ACC112 (cell line): ENCODE results near the gene KCNK16.

Experiments
- H2AFZ ChIP-seq: fragments of 200-600 bp; sonication (generic); one replicate; pipeline ENCODE4 v1.6.0; 2017; ENCODE audit warnings: antibody characterized with exemption, low read length; ENCODE audit not compliant: unreplicated experiment
- H3K27ac ChIP-seq: fragments of 200-600 bp; sonication (generic); 2 replicates; pipeline ENCODE4 v1.5.1; 2014; ENCODE audit warnings: low read depth, mild to moderate bottlenecking, antibody characterized with exemption, low read length, moderate library complexity
- H3K27me3 ChIP-seq: fragments of 200-600 bp; sonication (generic); 2 replicates; pipeline ENCODE4 v1.6.1; 2014; ENCODE audit warnings: mild to moderate bottlenecking, antibody characterized with exemption, low read length, moderate library complexity, mixed read lengths; ENCODE audit not compliant: insufficient read depth
- H3K36me3 ChIP-seq: fragments of 200-600 bp; sonication (generic); 2 replicates; pipeline ENCODE4 v1.6.1; 2016; ENCODE audit warnings: mild to moderate bottlenecking, antibody characterized with exemption, low read length, moderate library complexity, mixed read lengths; ENCODE audit not compliant: insufficient read depth
- H3K4me1 ChIP-seq: fragments of 200-600 bp; sonication (generic); one replicate; pipeline ENCODE4 v1.6.1; 2016; ENCODE audit warnings: low read length, mixed read lengths; ENCODE audit not compliant: insufficient read depth, unreplicated experiment, control insufficient read depth
- H3K4me3 ChIP-seq: fragments of 200-600 bp; sonication (generic); 2 replicates; pipeline ENCODE4 v1.5.1; 2014; ENCODE audit warnings: mild to moderate bottlenecking, low read depth, low read length
- H3K79me2 ChIP-seq: fragments of 200-600 bp; sonication (generic); one replicate; pipeline ENCODE4 v1.6.0; 2016; ENCODE audit warnings: low read length; ENCODE audit not compliant: control insufficient read depth, unreplicated experiment, insufficient read depth

Gene KCNK16

GRCh38 chr6:39304951-39305350, 17.6 kb downstream of the KCNK16 start:
- Histone ChIP-seq H3K4me1 (no peaks in the 10 kb centered on the region), H3K4me3 (no peak overlapping the region), H3K27me3 (0 out of 2 replicates have a peak, but pooled peaks cover 4% of the 10 kb centered on the region), H3K27ac (no peak overlapping the region), H3K36me3 (no peaks in the 10 kb centered on the region), H3K79me2 (no peaks in the 10 kb centered on the region), H2AFZ (no peak overlapping the region)

GRCh38 chr6:39303425-39304153, 18.9 kb downstream of the KCNK16 start:
- Histone ChIP-seq H3K27me3 (0 out of 2 replicates have a peak, but pooled peaks cover 4% of the 10 kb centered on the region), H3K4me3 (no peak overlapping the region), H3K36me3 (no peaks in the 10 kb centered on the region), H3K4me1 (no peaks in the 10 kb centered on the region), H2AFZ (no peak overlapping the region), H3K27ac (no peak overlapping the region), H3K79me2 (no peaks in the 10 kb centered on the region)

- no peaks in the 10 kb centered on the region for H3K4me1 ChIP-seq
- no peaks in the 10 kb centered on the region for H3K79me2 ChIP-seq
- no peak overlapping the region for H2AFZ ChIP-seq
- no peaks in the 10 kb centered on the region for H3K36me3 ChIP-seq
- no peak overlapping the region for H3K27ac ChIP-seq
- H3K27me3 ChIP-seq: peaks cover 6% of the 10 kb centered on the region; the same call in 1 of the 2 replicates
- H3K4me3 ChIP-seq: no peak overlapping the region
Observed at GRCh38 chr6:39302669-39303424, 19.7 kb downstream of the KCNK16 start.

- no peaks in the 10 kb centered on the region for H3K4me1 ChIP-seq
- H3K79me2 ChIP-seq: no peaks in the 10 kb centered on the region
- no peak overlapping the region for H3K27ac ChIP-seq
- no peaks in the 10 kb centered on the region for H3K36me3 ChIP-seq
- no peak overlapping the region for H3K4me3 ChIP-seq
- H2AFZ ChIP-seq: no peak overlapping the region
- peaks cover 13% of the 10 kb centered on the region; the same call in 1 of the 2 replicates for H3K27me3 ChIP-seq
Observed at GRCh38 chr6:39302011-39302410, 20.5 kb downstream of the KCNK16 start.

- no peak overlapping the region for H2AFZ ChIP-seq
- H3K27me3 ChIP-seq: peaks cover 17% of the 10 kb centered on the region; the same call in 1 of the 2 replicates
Observed at GRCh38 chr6:39301606-39302005, 20.9 kb downstream of the KCNK16 start.

GRCh38 chr6:39300739-39301138, 21.8 kb downstream of the KCNK16 start:
- Histone ChIP-seq H3K36me3 (no peaks in the 10 kb centered on the region), H3K27me3 (peaks cover 17% of the 10 kb centered on the region; the same call in 1 of the 2 replicates), H3K79me2 (no peaks in the 10 kb centered on the region), H2AFZ (no peak overlapping the region), H3K4me1 (no peaks in the 10 kb centered on the region), H3K27ac (no peak overlapping the region), H3K4me3 (no peak overlapping the region)

More at GRCh38 chr6:39301606-39302005, 20.9 kb downstream of the KCNK16 start:
- H3K27ac ChIP-seq: no peak overlapping the region
- H3K4me1 ChIP-seq: no peaks in the 10 kb centered on the region
- no peak overlapping the region for H3K4me3 ChIP-seq
- H3K36me3 ChIP-seq: no peaks in the 10 kb centered on the region
- no peaks in the 10 kb centered on the region for H3K79me2 ChIP-seq

- Histone ChIP-seq H3K36me3 (no peaks in the 10 kb centered on the region), H3K4me3 (no peak overlapping the region), H2AFZ (no peak overlapping the region), H3K27ac (no peak overlapping the region), H3K79me2 (no peaks in the 10 kb centered on the region), H3K4me1 (no peaks in the 10 kb centered on the region), H3K27me3 (peaks cover 12% of the 10 kb centered on the region; the same call in 1 of the 2 replicates)
Observed at GRCh38 chr6:39298061-39298460, 24.4 kb downstream of the KCNK16 start.

- Histone ChIP-seq H3K4me1 (no peaks in the 10 kb centered on the region), H3K79me2 (no peaks in the 10 kb centered on the region), H3K27ac (no peak overlapping the region), H2AFZ (no peak overlapping the region), H3K36me3 (no peaks in the 10 kb centered on the region), H3K4me3 (no peak overlapping the region), H3K27me3 (peaks cover 20% of the 10 kb centered on the region; the same call in 1 of the 2 replicates)
Observed at GRCh38 chr6:39296745-39297640, 25.5 kb downstream of the KCNK16 start.

GRCh38 chr6:39295611-39296011, 26.9 kb downstream of the KCNK16 start:
- Histone ChIP-seq H3K27ac (no peak overlapping the region), H3K36me3 (no peaks in the 10 kb centered on the region), H3K27me3 (peaks cover 27% of the 10 kb centered on the region; the same call in 1 of the 2 replicates), H3K4me3 (no peak overlapping the region), H3K79me2 (no peaks in the 10 kb centered on the region), H2AFZ (no peak overlapping the region), H3K4me1 (no peaks in the 10 kb centered on the region)

GRCh38 chr6:39294899-39295298, 27.6 kb downstream of the KCNK16 start:
- no peak overlapping the region for H3K4me3 ChIP-seq
- no peaks in the 10 kb centered on the region for H3K4me1 ChIP-seq
- no peak overlapping the region for H2AFZ ChIP-seq
- H3K79me2 ChIP-seq: no peaks in the 10 kb centered on the region
- no peaks in the 10 kb centered on the region for H3K36me3 ChIP-seq
- H3K27me3 ChIP-seq: peaks cover 28% of the 10 kb centered on the region; the same call in 1 of the 2 replicates
- H3K27ac ChIP-seq: no peak overlapping the region
